Hematopoietic multipotent progenitor cell treated with erythropoietin and hydrocortisone succinate and interleukin-3 and kit ligand, for 6 days (in vitro differentiated cells): Measurements from ENCODE around the gene CFAP74.

Experiments used
- DNase-seq: peaks from one replicate; pipeline ENCODE4 v3.0.0-alpha.2; 2015

CFAP74 gene

DNA sequence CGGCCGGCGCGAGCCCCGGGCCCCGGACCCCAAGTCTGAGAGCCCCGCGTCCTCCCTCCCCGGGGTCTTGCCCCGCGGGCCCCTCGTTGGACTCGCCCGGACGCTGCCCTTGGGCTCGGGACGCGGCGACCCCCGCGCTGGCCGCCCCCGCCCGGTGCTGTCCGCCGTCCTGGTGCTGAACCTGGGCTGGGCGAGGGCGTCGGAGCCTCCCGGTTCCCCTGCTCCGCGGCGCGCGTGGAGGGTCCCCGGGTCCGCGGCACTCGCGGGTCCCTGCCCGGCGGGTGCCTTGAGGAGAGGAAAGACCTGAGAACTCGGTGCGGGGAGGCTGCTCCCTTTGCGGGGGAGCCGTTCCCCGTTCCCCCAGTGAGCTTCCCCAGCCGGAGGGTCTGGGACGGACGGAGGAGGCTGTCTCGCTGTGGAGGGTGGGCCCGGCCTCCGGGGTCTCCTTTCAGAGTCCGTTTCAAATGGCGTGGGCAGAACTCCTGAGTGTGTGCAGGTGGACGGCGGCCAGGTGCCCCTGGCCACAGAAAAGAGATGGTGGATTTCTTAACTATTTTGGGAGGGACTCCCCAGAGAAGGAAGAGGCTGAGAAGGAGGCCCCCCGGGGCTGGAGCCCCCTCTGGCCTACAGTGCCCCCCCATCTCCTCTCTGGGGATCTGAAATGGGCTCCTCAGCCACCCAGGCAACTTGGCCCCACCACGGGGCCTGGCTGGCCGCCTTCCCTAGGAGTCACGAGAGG, 16.2 kb upstream of the CFAP74 start:
- peak; percentile 11 for DNase-seq

DNA sequence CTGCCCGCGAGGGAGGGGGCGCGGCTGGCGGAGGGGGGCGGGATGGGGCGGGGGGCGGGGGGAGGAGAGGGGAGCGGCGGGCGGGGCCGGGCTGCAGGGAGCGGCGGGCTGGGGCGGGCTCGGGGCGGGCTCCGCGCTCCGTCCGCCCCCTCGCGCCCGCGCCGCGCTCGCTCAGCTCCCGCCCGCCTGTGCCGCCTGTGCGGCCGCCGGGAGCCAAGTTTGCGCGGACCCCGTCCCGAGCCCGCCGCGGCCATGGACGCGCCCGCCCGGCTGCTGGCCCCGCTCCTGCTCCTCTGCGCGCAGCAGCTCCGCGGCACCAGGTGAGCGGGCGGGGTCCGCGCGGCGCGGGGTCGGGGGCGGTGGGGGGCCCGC, 15.6 kb upstream of the CFAP74 start, which contains the start of gene GABRD:
Gene GABRD, plus strand, starts transcription at position 174 of the 372 bp plus-strand sequence. Its CDS starts 79 bp downstream, at position 253.
- peak; percentile 38 for DNase-seq

DNA sequence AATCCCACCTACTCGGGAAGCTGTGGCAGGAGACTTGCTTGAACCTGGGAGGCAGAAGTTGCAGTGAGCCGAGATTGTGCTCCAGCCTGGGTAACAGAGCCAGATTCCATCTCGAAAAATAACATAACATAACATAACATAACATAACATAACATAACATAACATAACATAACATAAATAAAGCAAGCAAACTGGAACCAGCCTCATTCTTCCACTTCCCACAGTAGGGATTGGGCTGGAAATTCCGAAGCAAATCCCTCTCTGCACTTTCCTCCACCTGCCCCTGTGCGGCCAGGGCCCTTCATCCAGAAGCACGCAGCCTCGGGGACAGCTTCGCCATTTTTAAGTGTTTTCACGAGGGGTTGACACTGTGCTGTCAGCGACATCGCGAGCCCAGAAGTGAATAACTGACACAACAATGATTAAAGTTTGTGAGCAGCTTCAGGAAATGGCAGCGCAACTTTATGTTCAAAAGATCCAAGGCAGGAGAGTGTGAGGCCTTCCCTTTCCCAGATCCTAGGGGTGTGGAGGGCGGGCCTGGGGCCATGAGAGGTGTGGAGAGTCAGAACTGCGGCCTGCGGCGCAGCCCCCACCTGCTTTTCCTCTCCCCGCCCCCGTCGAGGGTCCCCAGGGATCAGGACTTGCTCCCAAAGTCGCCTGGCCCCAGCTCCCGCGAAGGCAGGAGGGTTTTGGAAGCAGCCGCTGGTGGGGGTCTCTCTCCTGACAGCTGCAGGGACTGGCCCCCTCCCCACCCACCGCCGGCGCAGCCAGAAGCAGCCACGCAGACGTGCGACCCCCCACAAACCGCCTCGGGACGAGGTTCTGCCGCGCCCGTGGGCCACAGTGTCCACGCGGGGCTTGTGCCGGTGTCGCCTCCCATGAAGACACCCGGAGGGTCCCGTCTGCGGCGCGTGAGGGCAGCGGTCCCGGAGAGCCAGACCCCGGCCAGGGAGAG, 14.9 kb upstream of the CFAP74 start:
- peak; percentile 24 for DNase-seq

DNA sequence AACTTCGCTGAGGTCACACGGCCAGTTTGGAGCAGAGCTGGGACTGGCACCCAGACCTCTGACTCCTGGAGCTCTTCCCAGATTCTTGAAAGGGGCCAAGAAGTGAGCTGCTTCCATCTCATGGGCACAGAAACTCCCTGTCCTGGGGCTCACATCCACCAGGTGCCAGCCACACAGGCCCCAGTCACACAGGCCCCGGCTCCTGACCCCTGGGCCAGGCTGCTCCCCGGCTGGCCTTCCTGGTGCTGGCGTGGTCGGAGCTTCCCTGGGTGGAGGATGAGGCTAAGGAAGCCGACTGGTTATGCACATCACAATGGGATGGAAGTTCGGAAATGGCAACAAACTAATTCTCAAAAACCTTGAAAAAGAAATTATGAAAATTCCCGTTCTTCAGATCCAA, 12.5 kb upstream of the CFAP74 start:
- DNase-seq, result no peak

DNA sequence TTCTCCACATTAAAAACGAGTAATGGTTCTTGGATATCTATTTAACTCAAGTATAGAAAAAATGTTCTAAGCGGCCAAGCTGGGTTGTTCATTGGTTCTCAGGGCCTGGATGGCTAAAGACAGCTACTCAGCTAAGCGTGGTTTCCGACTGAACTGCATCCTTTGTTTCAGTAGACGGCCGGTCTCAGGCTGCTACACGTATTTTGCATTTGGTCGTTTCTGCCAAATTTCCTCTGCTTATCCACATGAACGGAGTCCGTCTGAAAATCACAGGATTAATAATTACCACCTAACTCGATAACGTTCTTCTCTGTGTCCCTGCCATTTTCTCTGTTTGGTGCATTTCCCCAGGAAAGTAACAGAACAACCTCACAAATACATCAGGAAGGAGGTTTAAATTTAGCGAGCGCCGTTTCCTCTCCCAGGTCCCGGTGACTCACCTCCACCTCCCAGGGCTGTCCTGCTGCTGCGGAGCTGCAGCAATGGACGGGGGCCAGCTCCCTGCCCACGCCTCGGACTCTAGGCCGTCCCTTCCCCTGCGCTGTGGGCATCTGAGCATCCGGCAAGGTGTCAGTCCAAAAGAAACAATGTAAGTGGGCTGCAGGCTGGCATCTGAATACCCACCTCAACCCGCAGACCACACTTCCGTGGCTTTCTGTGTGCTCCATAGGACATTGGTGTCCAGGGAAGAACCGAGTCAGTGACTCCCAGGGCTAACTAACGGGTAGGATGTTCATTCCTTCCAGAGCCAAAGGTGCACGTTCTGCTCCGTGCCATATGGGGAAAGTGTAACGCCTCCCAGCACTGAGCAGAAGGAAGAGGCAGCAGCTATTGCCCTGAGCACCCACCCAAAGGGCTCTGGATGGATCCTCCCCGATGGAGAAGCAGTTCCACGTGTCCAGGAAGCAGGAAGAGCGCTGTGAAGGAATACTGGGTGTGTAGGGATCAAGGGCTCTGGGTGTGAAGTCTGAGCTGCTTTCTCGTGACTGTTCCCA, 11.5 kb upstream of the CFAP74 start:
- DNase-seq, result no peak

DNA sequence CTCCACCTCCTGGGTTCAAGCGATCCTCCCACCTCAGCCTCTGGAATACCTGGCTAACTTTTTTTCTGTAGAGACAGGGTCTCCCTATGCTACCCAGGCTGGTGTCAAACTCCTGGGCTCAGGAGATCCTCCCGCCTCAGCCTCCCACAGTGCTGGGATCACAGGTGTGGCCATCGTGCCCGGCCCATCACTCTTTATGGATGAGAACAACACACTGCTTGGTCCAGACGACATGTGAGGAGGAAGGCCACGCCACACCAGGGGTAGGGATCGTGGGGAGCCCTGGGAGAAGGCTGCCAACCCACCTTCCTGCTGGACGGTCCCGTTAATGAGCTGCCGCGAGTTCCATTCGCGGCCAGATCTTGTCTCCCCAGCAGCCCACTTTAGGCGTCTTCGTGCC, 10.6 kb upstream of the CFAP74 start:
- DNase-seq, result no peak

DNA sequence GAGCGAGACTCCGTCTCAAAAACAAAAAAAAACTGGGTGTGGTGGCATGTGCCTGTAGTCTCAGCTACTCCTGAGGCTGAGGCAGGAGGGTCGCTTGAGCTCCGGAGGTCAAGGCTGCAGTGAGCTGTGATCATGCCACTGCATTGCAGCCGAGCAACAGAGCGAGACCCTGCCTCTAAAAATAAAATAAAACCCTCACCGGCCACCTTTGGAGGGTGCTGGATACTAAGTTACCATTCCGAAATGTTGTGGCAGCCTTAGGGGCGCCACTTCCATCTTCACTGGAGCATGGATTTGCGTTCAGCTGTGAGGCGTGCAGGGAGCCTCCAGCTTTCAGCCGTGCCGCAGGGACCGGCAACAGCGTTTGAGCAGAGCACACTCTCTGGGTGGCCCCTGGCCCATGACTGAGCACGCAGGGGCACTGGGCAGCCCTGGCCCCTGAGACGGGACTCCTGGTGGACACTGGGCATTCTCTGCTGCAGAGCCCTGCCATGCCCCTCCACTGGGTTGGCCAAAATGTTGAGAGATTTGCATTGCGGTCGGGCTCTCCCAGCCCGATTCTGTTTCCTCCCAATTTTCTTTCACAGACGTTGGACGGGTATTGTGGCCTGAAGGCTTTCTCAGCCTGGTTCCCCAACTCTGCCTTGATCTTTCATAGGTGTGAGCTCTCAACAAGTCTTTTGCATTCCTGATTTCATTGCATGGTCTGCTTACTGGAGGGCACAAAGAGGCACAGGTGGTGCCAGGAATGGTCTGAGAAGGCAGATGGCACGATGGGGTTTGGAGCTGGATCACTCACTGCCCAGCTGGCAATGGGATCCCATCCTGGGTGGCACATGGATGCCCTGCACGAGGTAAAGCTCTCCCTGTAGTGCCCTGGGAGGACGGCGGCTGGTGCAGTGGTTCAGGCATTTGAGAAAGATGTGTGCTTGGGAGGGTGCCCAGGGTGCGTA, 5.8 kb upstream of the CFAP74 start:
- DNase-seq, result no peak

DNA sequence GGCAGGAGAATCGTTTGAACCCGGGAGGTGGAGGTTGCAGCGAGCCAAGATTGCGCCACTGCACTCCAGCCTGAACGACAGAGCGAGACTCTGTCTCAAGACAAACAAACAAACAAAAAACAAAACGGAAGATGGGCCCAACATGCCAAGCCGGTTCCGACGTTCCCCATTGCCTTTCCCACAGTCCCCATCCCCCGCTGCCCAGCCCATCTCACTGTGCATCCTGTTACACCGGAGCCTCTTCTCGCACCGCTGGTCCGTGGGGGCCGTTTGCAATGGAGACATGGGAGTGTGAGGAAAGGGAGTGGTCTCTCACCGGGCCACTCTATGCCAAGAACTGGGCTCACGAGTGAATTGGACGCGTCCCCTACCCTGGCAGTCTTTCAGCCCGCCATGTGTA, 1.3 kb upstream of the CFAP74 start:
- no peak for DNase-seq

DNA sequence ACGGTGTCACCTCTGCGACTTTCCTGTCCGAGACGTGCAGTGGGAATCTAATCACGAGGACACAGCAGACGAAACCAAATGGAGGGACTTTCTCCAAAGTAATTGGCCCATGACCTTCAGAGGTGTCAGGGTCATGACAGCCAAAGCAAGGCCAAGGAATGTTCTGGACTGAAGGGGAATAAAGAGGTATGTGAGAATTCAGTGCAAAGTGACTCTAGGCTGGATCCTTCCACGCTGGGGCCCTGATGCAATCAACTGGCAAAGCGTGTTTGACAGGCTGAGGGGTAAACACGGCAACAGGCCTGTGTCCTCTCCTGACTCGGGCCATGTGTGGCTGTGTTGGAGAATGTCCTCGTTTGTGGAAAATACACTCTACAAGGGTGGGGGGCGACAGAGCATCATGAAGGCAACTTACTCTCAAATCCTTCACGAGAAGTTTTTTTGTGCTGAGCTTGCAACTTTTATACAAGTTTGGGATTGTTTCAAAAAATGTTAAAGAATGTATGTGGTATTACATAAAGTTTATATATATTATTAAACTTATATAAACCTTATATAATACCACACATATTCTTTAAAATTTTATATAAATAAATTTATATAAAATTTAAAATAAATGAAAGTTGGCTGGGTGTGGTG, 1.7 kb downstream of the CFAP74 start:
- DNase-seq, result no peak

DNA sequence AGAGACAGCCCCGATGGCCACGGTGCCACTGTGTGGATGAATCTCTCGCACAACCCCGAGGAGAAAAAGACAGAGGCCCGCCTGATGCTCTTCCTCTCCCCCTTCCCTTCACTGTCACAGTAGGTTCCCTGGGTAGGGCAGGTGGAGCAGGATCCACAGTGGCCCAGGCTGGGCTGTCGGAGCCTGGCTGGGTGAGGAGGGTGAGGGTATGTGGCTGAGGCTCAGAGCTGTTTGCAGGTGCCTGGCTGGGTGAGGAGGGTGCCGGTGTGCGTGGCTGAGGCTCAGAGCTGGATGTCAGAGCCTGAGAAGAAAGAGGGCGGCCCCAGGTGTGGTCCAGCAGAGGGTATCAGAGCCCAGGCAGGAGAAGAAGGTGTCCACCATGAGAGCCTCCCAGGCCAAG, 2.7 kb downstream of the CFAP74 start:
- DNase-seq, result no peak

DNA sequence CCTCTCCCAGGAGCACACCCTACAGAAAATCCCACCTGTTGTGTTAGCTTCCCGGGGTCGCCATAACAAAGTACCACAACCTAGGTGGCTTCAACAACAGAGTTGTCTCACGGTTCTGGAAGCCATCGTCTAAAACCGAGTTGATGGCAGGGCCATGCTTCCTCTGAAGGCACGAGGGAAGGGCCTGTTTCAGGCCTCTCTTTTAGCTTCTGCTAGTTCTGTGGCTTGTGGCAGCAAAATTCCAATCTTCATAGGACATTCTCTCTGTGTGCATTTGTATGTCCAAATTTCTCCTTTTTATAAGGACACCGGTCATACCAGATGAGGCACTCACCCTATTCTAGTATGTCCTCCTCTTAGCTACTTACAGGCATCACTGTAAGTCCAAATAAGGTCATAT, 3.2 kb downstream of the CFAP74 start:
- DNase-seq, result no peak

DNA sequence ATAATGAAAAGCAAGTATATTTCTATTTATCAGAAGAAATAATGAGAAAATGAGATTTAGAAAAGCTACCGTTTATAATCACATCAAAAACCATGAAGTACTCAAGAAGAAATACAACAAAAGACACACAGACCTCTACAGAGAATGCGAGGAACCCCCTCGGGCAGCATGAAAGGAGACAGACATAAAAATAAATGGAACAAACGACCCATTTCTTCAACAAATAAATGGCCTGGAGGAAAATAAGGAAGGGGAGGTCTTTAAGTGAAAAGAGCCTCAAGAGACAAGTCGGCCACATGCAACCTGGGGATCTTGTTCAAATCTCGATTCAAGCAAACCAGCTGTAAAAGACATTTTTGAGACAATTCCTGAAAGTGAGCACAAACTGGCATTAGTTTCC, 6.0 kb downstream of the CFAP74 start:
- no peak for DNase-seq

DNA sequence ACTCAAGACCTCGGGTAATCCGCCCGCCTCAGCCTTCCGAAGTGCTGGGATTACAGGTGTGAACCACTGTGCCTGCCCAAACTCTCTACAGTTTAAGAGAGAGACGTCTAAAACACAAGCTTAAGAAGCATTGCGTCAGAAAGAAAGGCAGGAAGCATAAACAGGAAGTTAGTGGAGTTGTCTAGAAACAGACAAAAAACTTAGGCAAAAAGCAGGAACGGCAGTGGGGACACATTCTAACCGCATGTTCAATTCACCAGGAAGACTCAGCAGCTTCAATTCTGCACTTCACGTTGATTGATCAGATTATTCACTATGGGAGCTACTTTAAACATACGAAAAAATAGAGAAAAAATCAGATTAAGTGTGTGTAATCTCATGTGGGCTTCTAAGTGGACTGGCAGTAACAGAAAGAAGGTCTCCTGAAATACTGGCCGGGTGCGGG, 7.4 kb downstream of the CFAP74 start:
- peak; percentile 65 for DNase-seq

DNA sequence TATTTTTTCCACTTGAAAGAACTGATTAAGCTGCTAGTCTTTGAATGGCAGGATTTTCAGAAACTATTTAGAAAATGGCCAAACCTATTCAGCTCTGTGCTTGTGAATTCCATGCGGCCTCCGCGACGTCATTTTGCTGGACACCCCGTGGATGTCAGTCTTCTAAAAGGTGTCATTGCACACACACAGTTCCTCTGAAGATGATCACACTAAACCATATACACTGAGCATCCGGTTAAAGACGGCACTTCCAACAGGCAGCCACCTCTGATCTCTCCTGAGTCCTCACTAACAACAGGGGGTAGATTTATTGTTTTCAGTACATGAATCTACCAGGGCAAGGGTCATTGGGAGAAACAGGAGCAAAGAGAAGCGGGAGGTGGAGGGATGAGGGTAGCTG, 9.1 kb downstream of the CFAP74 start:
- DNase-seq, result no peak

DNA sequence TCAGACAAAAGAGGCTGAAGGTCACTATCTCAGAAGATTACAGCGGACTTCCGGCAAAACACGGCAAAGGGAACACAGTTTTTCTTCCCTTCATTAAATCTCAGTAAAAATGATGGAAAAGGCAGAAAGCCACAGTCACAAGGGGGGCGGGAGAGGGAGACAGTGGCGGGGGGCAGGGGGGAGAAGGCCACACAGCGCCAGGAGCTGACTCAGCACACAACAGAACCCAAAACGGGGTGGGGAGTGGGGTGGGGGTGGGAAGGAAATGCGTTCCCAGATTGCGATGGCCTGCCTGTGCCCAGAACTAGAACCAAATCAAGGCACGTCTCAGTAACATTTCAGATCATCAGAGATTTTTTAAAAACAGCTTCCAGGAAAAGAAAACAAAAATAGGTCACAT, 13.4 kb downstream of the CFAP74 start:
- DNase-seq, result no peak

DNA sequence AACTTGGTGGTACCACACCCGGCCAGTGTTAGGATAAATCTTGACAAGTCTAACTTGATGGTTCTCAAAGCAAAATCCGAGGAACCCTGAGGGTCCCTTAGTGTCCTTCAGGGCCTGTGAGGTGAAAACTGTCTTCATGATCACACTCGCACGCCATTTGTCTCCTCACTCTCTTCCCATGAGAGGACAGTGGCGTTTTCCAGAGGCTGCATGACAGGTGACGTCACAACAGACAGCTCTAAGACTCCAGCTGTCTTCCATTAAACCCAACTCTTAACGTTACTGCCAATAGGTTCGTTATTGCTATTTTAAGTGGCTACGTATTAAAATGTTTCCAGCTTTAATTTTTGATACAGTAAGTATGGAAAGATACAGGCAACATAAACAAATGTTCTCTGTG, 13.8 kb downstream of the CFAP74 start:
- no peak for DNase-seq

DNA sequence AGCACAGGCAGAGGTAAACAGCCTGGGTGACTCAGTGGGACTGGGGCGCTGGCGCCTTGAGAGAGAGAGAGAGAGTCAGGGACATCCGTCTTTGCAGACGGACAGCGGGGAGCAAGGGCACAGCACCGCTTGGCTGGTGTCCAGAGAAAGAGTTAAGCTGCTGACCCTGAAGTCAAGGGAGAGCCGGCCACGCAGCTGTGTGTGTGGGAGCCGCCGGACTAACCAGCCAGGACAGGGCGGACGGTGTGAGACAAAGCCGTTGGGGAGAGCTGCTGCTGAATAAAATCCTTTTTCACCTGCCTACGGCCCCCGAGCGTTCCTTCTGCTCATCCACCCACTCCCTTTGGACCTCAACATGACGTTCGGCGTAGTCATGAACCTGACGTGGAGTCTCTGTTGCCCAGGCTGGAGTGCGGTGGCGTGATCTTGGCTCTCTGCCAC, 14.5 kb downstream of the CFAP74 start:
- DNase-seq, result no peak

DNA sequence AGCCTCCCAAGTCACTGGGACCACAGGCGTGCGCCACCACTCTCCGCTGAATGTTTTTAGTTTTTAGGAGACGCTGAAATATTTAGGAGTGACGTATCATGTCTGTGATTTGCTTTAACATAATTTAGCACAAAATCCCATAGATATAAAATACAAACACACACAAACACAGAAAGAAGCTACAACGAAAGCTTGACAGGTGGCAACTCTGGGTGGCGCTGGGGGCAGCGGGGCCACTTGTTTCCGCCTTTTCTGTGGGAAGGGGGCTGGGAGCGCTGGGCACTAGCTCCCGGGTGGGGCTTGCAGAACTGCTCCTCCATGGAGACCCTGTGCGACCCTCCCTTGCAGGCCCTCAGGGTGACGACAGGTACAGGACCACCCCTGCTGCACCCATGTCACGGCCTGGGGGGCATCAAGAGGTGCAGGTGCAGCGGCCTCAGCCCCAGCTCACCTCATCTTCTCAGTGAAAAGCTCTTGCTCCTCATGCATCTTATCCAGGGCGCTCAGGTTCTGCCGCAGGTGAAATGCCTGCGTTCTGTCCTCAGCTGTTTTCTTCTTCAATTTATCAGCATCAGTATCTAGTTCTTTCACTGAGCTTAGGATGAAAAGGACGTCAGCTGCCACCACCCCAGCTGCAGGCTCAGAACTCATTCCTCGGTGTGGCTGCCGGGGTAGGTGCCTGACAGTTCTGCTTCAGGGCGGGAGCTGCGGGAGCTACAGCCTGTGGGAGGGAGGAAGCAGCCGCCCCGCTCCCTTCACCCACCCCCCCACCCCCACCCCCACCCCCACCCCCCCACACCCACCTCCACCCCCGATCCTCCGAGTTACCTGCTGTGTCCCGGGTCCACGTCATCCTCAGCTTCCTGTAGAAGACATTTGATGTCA, 15.3 kb downstream of the CFAP74 start:
- DNase-seq, result no peak

DNA sequence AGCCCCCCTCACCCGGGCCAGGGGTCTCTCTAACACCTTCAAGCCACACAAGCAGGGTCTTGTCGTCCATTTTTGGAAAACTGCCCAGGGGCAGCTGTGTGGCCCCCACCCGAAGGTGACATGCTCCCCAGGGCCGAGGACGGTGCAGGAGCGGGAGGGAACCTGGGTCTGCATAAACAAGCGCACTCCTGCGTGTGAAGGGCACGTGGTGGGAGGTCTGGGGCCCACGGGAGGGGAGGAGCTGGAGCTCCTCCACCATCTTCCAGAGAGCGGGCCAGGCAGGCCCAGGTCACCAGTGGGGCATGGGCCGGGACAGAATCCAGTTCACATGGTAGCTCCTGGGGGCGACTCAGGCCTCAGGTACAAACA, 16.5 kb downstream of the CFAP74 start:
- DNase-seq, result no peak
